Activated naive CD4-positive, alpha-beta T cell treated with anti-CD3 and anti-CD28 coated beads for 36 hours (primary cell): Measurements from ENCODE around the gene KRTAP2-3. TPM values are rescaled to one million over a fixed set of nuclear protein-coding genes. Genes with fewer than 3 reads are reported as not detected.

Source experiments
- CTCF ChIA-PET: fragments of 350-600 bp; sonication (Branson Sonifier 250); formaldehyde crosslinking; loops from one replicate; lab custom pipeline; 2021; ENCODE audit warnings: antibody characterized with exemption; lab: Charles Lee
- DNase-seq: peaks from one replicate; pipeline ENCODE4 v3.0.0-alpha.2; 2020
- H3K27ac Mint-ChIP-seq: one replicate; pipeline ENCODE4 v1.8.0; 2021; ENCODE audit warnings: mild to moderate bottlenecking, mixed read lengths
- H3K27me3 Mint-ChIP-seq: one replicate; pipeline ENCODE4 v1.8.0; 2021; ENCODE audit warnings: low read depth, mixed read lengths
- H3K36me3 Mint-ChIP-seq: one replicate; pipeline ENCODE4 v1.8.0; 2021; ENCODE audit warnings: low read depth, mixed read lengths
- H3K4me1 Mint-ChIP-seq: one replicate; pipeline ENCODE4 v1.8.0; 2021; ENCODE audit warnings: low read depth, mixed read lengths
- H3K4me3 Mint-ChIP-seq: one replicate; pipeline ENCODE4 v1.8.0; 2021; ENCODE audit warnings: mild to moderate bottlenecking, moderate library complexity, mixed read lengths
- H3K9me3 Mint-ChIP-seq: one replicate; pipeline ENCODE4 v1.8.0; 2021; ENCODE audit warnings: mixed read lengths
- intact Hi-C: fragments of 100-400 bp; cut with micrococcal nuclease; formaldehyde crosslinking; loops from one replicate; pipeline ENCODE4 v1.15.1; 2023
- total RNA-seq, 2 experiments: library from RNA; stranded (reverse); gene quantifications; one replicate each; pipeline ENCODE4 v1.2.3, GENCODE V29; 2021

The KRTAP2-3 gene
- total RNA-seq, 2 experiments from 2014 or later, result not detected

DNA sequence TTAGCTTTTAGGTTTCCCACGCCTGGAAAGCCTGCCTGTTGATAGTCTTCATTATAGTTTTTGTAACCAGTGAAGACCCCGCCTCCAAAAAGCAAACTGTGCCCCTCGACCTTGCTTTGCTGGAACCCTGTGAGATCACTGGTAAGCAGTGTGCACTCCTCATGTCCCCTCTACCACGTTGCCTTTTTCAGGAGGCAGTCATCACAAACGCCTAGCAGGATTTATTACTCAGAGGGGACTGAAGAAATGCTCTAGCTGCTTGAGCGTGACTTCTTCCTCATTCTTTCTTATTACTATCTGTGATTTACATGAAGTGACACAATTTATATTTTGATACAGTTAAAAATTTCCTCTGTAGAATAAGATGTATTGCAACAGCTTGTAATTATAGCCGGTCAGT is 44.5 kb downstream of the KRTAP2-3 start:
- no peak for DNase-seq
- CTCF ChIA-PET, result no interaction called here
- intact Hi-C loops, result no loop called here
- no peaks in the 10 kb centered on the region for H3K36me3 Mint-ChIP-seq
- H3K27me3 Mint-ChIP-seq, result no peaks in the 10 kb centered on the region
- H3K27ac Mint-ChIP-seq, result no peak overlapping the region
- no peaks in the 10 kb centered on the region for H3K9me3 Mint-ChIP-seq
- no peak overlapping the region for H3K4me3 Mint-ChIP-seq
- no peaks in the 10 kb centered on the region for H3K4me1 Mint-ChIP-seq

DNA sequence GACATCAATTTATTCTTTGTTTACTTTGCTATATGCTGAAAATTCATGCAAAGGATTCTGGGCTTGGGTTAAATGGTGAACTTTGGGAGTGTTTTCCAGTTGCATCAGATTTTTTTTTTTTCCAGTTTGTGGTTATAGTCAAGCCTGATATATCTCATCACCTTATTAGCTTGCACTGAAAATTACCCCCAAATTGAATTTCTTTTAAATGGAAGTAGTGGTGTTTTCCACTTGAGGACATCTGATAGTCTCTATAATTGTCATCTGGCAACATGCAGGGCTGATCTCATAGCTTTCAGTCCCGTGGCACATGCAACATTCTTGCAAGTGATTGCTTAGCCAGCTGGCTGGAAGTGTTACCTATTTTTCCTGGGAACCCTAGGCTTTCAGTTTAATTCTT is 46.3 kb downstream of the KRTAP2-3 start:
- Mint-ChIP-seq H3K36me3 (no peaks in the 10 kb centered on the region), H3K9me3 (no peaks in the 10 kb centered on the region), H3K4me1 (no peaks in the 10 kb centered on the region), H3K27ac (no peak overlapping the region), H3K27me3 (no peaks in the 10 kb centered on the region), H3K4me3 (no peak overlapping the region)
- DNase-seq, result no peak
- intact Hi-C loops, result no loop called here
- CTCF ChIA-PET, result no interaction called here

DNA sequence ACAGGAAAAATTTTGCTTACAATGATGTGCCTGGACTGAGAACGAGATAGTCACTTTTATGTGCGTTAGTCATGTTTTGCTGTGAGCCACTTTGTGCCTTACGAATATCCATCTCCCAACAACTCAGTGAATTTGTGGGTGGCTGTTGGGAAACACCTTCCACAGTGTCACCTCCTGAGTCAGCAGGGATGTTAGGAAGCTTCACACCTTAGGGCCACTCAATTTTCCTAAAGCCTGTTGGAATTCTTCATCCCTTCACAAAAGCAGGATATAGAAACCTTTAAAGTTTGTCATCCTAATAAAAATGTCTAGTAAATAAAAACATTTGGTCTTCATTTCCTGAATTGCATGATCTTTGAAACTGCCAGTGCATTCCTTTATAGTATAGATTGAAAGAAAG is 46.7 kb downstream of the KRTAP2-3 start:
- H3K9me3 Mint-ChIP-seq, result no peaks in the 10 kb centered on the region
- H3K4me3 Mint-ChIP-seq, result no peak overlapping the region
- DNase-seq, result no peak
- CTCF ChIA-PET, result no interaction called here
- H3K27ac Mint-ChIP-seq, result no peak overlapping the region
- H3K27me3 Mint-ChIP-seq, result no peaks in the 10 kb centered on the region
- intact Hi-C loops, result no loop called here
- no peaks in the 10 kb centered on the region for H3K36me3 Mint-ChIP-seq
- H3K4me1 Mint-ChIP-seq, result no peaks in the 10 kb centered on the region

DNA sequence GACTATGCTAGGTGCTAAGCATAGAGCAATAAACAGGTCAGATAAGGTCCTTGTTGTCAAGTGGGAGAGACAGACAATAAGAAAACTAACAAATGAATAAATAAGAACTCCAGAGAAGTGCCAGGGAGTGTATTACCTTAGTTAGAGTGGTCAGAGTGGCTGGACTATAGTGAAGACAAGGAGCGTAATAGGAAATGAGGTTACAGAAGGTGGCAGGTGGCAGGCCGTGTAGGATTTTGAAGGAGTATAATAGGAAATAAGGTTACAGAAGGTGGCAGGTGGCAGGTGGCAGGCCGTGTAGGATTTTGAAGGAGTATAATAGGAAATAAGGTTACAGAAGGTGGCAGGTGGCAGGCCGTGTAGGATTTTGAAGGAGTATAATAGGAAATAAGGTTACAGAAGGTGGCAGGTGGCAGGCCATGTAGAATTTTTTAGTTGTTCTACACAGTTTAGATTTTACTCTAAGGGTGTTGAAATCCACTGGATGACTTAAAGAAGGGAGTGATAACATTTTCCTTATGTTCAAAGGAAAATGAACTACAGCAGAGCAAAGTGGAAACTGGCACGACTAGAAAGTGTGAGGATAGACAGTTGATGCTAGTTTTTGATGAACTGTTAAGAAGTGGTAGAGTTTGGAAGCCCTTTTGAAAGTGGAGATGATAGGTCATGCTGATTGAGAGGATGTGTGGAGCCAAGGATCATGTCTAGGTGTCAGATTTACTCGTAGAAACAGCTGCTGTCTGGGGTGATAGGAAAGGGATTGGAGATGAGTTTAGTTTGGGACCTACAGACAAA is 47.4 kb downstream of the KRTAP2-3 start:
- CTCF ChIA-PET, result no interaction called here
- no peaks in the 10 kb centered on the region for H3K9me3 Mint-ChIP-seq
- no peaks in the 10 kb centered on the region for H3K27me3 Mint-ChIP-seq
- H3K27ac Mint-ChIP-seq, result no peak overlapping the region
- no peak overlapping the region for H3K4me3 Mint-ChIP-seq
- H3K4me1 Mint-ChIP-seq, result no peaks in the 10 kb centered on the region
- H3K36me3 Mint-ChIP-seq, result no peaks in the 10 kb centered on the region
- DNase-seq, result no peak
- intact Hi-C loops, result no loop called here

DNA sequence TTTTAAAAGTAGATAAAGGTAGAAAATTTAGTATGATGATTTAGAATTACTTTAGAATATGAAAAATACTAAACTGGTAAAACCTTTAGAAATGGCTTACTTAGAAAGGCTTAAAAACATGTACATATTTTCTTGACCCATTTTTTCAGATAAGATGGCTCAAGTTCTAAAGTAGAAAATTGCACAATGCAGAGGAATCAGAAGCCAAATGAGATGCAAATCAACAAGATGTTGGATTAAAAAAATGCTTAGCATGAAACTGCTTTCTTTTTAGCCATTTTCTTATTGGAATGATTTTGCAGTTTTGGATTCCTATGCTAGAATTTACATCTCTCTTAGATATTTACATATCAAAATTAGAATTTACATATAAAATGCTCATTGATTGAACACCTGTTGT is 49.5 kb downstream of the KRTAP2-3 start:
- H3K27me3 Mint-ChIP-seq, result no peaks in the 10 kb centered on the region
- H3K9me3 Mint-ChIP-seq, result no peaks in the 10 kb centered on the region
- CTCF ChIA-PET, result interaction anchor here (0.6 kb wide), 1 partner anchor 15 kb away, joined by 3 read pairs; no protein-coding TSS in a partner anchor

DNA sequence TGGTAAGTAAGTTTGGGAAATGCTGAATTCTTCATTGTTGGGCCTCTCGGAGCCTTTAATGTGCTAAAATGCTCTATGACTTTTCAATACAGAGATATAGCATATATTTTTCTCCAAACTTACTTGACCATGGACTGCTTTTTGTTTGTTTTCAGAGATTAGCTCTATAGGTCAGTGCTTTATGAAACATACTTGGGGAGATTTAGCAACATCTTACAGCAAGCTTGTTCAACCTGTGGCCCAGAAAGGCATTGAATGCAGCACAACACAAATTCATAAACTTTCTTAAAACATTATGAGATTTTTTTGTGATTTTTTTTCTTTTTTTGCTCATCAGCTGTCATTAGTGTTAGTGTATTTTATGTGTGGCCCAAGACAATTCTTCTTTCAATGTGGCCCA is 50.0 kb downstream of the KRTAP2-3 start:
- CTCF ChIA-PET, result interaction anchor here (0.6 kb wide), 1 partner anchor 14 kb away, joined by 3 read pairs; no protein-coding TSS in a partner anchor
- Mint-ChIP-seq H3K36me3 (no peaks in the 10 kb centered on the region), H3K27me3 (no peaks in the 10 kb centered on the region), H3K4me3 (no peak overlapping the region), H3K27ac (no peak overlapping the region), H3K4me1 (no peaks in the 10 kb centered on the region), H3K9me3 (no peaks in the 10 kb centered on the region)
- DNase-seq, result no peak
- intact Hi-C loops, result no loop called here

More for the DNA sequence above, 49.5 kb downstream of the KRTAP2-3 start:
- Mint-ChIP-seq H3K27ac (no peak overlapping the region), H3K4me1 (no peaks in the 10 kb centered on the region), H3K36me3 (no peaks in the 10 kb centered on the region), H3K4me3 (no peak overlapping the region)
- no peak for DNase-seq
- intact Hi-C loops, result no loop called here

DNA sequence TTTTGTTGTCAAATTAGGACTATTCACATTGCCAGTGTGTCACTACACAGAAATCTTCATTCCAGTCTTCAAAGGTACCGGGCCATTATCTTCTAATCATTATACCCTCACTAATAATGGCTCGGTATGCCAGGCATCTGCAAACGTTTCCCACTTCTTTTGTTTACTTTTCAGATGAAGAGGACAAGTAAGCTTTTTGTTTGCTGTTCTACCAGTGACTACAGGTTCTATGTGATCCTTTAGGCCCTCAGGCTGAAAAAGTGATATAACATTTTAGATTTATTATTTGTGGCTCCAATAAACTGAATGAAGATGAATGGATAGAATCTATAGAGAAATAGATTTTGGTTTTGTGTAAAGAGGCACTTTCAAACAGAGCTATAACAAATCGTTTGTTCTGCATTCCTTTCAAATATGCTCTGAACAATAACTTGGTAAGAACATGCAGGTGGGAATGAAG is 50.6 kb downstream of the KRTAP2-3 start:
- no peaks in the 10 kb centered on the region for H3K27me3 Mint-ChIP-seq
- DNase-seq, result no peak

More for the DNA sequence above, 50.6 kb downstream of the KRTAP2-3 start:
- CTCF ChIA-PET, result no interaction called here
- Mint-ChIP-seq H3K36me3 (no peaks in the 10 kb centered on the region), H3K27ac (no peak overlapping the region), H3K4me3 (no peak overlapping the region), H3K4me1 (no peaks in the 10 kb centered on the region), H3K9me3 (no peaks in the 10 kb centered on the region)
- intact Hi-C loops, result no loop called here

Other genes with a start within 250 kb of the KRTAP2-3 start
- gene KRT10, start 237.5 kb downstream of the KRTAP2-3 start, total RNA-seq, result 10 to 100 TPM; 32.5 to 34.7 TPM
- not detected for gene KRT12, start 192.9 kb downstream of the KRTAP2-3 start, total RNA-seq
- gene KRT20, start 174.9 kb downstream of the KRTAP2-3 start, total RNA-seq, result not detected
- gene KRT23, start 122.5 kb downstream of the KRTAP2-3 start, total RNA-seq, result not detected
- gene KRT39, start 93.2 kb downstream of the KRTAP2-3 start, total RNA-seq, result not detected
- not detected for gene KRT40, start 75.8 kb downstream of the KRTAP2-3 start, total RNA-seq
- not detected for gene KRTAP3-3, start 66.0 kb downstream of the KRTAP2-3 start, total RNA-seq
- gene KRTAP3-2, start 60.2 kb downstream of the KRTAP2-3 start, total RNA-seq, result not detected
- gene KRTAP3-1, start 51.0 kb downstream of the KRTAP2-3 start, total RNA-seq, result not detected
- not detected for gene KRTAP1-5, start 32.9 kb downstream of the KRTAP2-3 start, total RNA-seq
- gene KRTAP1-4, start 29.9 kb downstream of the KRTAP2-3 start, total RNA-seq, result not detected
- not detected for gene KRTAP1-3, start 25.2 kb downstream of the KRTAP2-3 start, total RNA-seq
- not detected for gene KRTAP1-1, start 18.7 kb downstream of the KRTAP2-3 start, total RNA-seq
- not detected for gene KRTAP2-1, start 12.8 kb downstream of the KRTAP2-3 start, total RNA-seq
- not detected for gene KRTAP2-2, start 4.9 kb downstream of the KRTAP2-3 start, total RNA-seq
- gene KRTAP2-4, start 5.8 kb upstream of the KRTAP2-3 start, total RNA-seq, result not detected
- not detected for gene KRTAP4-7, start 24.0 kb upstream of the KRTAP2-3 start, total RNA-seq
- not detected for gene KRTAP4-8, start 38.0 kb upstream of the KRTAP2-3 start, total RNA-seq
- gene KRTAP4-16, start 42.1 kb upstream of the KRTAP2-3 start, total RNA-seq, result not detected
- not detected for gene KRTAP4-9, start 45.3 kb upstream of the KRTAP2-3 start, total RNA-seq
- not detected for gene KRTAP4-11, start 58.3 kb upstream of the KRTAP2-3 start, total RNA-seq
- not detected for gene KRTAP4-12, start 64.1 kb upstream of the KRTAP2-3 start, total RNA-seq
- not detected for gene KRTAP4-6, start 80.4 kb upstream of the KRTAP2-3 start, total RNA-seq
- gene KRTAP4-5, start 89.7 kb upstream of the KRTAP2-3 start, total RNA-seq, result not detected
- not detected for gene KRTAP4-4, start 100.6 kb upstream of the KRTAP2-3 start, total RNA-seq
- gene KRTAP4-3, start 108.1 kb upstream of the KRTAP2-3 start, total RNA-seq, result not detected
- gene KRTAP4-2, start 118.1 kb upstream of the KRTAP2-3 start, total RNA-seq, result not detected
- not detected for gene KRTAP4-1, start 124.8 kb upstream of the KRTAP2-3 start, total RNA-seq
- gene KRTAP9-1, start 129.8 kb upstream of the KRTAP2-3 start, total RNA-seq, result not detected
- gene KRTAP9-2, start 166.5 kb upstream of the KRTAP2-3 start, total RNA-seq, result not detected
- gene KRTAP9-3, start 172.3 kb upstream of the KRTAP2-3 start, total RNA-seq, result not detected
- not detected for gene KRTAP9-8, start 177.9 kb upstream of the KRTAP2-3 start, total RNA-seq
- gene KRTAP9-4, start 189.6 kb upstream of the KRTAP2-3 start, total RNA-seq, result not detected
- not detected for gene KRTAP9-9, start 195.3 kb upstream of the KRTAP2-3 start, total RNA-seq
- not detected for gene KRTAP9-6, start 205.3 kb upstream of the KRTAP2-3 start, total RNA-seq
- not detected for gene KRTAP9-7, start 215.6 kb upstream of the KRTAP2-3 start, total RNA-seq
- gene KRTAP29-1, start 242.7 kb upstream of the KRTAP2-3 start, total RNA-seq, result not detected
- gene KRTAP16-1, start 249.2 kb upstream of the KRTAP2-3 start, total RNA-seq, result under 1 TPM in 1 of 2 experiments, not detected in 1; 0.15 TPM